HS-27A (cell line): ENCODE measurements around the gene GNAO1.

ENCODE experiments used
- DNase-seq: peaks from one replicate; pipeline ENCODE4 v3.0.0-alpha.2; 2012; ENCODE audit warnings: low read depth, missing footprints

Gene GNAO1

DNA sequence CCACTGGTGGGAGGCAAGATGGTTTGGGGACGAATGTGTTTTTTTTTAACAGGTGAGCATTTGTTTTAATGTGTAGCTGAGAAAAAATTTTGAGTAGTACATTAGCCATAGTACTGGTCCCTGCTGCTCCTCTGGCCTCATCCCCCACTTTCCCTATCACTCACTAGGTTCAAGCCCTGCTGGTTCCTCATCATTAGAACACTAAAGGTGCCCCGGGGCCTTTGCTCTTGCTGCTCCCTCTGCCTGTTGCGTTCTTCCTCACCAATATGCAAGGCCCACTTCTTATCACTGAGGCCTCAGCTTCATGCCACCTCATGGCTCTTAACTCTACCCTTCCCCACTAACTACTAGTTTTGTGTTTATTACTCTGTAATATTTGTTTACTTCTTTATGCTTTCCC lies 74.5 kb downstream of the GNAO1 start:
- DNase-seq = no peak

- no peak for DNase-seq
Measured at GRCh38 chr16:56266641-56267607, 75.6 kb downstream of the GNAO1 start.

GRCh38 chr16:56267888-56268287 lies 76.6 kb downstream of the GNAO1 start:
- no peak for DNase-seq

GRCh38 chr16:56268799-56269198 lies 77.5 kb downstream of the GNAO1 start:
- DNase-seq = no peak

DNA sequence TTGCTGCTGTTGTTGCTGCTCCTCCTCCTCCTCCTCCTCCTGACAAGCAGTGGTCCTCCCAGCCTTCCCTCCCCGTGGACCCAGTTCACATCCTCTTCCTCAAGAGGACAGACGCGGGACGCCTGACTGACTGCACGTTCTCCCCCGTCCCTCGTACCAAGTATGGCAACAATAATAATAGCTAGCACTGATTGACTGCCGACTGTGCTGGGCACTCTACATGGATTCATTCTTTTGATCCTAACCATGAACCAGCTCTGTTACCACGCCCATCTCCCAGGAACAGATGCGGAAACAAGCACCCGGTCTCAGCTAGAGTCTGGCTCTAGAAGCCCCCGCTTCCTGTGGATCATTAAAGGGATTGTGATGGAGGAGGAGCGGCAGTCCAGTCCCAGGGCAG lies 78.0 kb downstream of the GNAO1 start:
- DNase-seq = no peak

DNA sequence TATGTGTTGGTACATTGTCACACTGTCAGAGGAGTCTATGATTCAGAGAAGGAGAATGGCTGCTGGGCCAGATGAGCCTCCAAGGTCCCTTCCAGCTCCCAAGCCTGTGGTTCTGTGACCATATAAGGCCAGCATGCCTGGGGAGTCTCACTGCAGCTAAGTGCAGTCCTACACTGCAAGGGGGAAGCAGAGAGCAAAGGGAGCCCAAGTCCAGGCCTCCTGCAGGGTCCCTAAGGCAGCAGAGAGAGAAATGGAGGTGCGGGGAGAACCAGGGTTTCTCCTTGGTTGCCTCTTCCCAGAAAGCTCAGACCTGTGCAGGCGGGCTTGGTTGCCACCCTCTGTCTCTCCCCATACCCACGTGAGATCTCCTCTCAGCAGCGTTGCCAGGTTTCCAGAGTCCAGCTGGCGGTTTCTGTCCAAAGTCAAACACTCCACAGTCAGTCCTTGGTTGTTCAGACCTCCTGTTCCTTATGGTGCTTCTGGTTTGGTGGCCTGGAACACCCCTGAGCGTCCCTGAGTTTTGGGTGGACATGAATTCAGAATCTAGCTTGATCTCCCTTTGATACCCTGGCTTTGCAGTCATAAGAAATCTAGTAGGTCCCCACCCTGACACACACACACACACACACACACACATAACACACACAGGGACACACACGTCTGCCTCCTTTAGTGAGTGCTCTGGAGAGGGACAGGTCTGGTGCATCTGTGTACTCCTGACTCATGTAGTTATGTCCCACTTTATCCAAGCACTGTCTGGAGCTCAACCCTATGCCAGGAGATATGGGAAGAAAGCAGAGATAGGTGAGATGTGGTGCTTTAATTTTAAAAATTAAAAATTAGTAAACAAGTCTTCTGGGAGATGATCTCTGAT lies 78.8 kb downstream of the GNAO1 start:
- peak; percentile 26 for DNase-seq

DNA sequence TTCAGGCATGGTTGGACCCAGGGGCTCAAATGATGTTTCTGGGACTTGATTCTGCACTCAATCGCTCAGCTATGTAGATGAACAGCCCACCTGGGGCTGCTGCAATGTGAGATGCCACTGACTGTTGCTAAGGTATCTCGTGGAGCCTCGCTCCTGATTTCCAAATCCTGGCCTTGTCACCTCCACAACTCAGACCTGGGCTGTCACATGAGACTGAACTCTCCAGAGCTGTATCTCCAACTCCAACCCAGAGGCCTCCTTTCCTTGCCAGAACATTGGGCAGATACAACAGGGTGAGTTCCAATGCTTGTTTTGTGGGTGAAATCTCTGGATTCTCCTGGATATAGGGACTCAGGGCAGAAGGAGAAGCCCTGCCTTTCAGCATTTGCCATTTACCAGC lies 79.5 kb downstream of the GNAO1 start:
- no peak for DNase-seq

GRCh38 chr16:56272583-56272894 lies 81.2 kb downstream of the GNAO1 start:
- no peak for DNase-seq

GRCh38 chr16:56273615-56274014 lies 82.3 kb downstream of the GNAO1 start:
- DNase-seq = no peak

GRCh38 chr16:56274369-56274768 lies 83.1 kb downstream of the GNAO1 start:
- no peak for DNase-seq

GRCh38 chr16:56275076-56275475 lies 83.8 kb downstream of the GNAO1 start:
- DNase-seq = no peak

- no peak for DNase-seq
Measured at GRCh38 chr16:56275801-56276200, 84.5 kb downstream of the GNAO1 start.

DNA sequence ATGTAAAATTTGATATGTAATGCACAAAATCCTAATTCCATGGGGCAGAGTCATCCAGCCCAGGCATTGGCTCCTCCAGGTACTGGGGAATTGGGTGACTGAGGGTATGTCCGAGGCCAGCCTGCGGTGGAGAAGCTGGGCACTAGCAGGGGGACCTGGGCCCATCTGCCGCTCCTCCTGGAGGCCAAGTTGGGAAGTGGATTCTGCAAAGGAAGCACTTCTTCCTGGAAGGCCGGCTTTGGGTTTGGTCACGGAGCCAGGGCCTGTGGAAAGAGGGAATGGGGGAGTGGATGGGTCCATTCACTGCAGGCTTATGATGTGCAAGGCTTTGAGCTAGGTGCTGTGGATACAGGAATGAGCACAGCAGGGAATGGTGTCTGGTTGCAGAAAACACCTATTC lies 85.8 kb downstream of the GNAO1 start:
- DNase-seq = no peak

- DNase-seq = no peak
Measured at GRCh38 chr16:56278196-56278855, 87.0 kb downstream of the GNAO1 start.

DNA sequence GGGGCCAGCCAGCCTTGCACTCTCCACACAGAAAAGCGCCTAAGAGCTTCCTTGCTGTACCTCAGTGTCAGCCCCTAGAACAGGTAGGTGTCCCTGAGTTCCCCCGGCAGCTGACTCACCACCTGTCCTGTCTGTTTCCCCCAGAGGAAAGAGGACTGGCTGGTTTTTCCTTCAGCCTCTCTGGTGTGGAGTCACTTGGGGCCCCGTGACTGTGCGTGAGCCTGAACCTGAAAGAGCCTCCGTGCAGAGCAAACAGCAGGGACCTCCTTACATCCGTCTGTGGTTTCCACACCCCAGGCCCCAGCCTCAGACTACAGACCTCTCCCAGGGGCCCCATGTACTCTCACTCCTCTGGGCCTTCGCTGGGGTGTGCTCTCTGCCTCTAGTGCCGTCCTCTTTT lies 87.8 kb downstream of the GNAO1 start:
- no peak for DNase-seq

DNA sequence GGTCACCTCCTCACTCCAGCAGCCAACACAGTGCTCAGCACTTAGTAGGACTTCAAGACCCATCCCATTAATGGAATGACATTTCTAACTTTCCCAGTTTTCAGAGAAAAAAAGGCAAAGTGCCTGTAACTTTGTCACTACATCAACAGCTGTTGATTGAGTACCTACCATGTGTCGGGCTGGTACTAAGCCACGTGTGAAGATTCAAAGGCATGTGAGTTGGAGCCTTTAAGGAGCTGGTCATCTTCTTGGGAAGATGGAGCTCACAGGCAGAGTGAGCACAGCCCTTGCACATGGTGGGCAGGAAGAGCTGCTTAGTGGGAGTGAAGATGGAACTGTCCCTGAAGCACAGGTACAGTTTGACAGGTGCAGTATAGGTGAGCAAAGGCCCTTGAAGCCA lies 88.6 kb downstream of the GNAO1 start:
- DNase-seq = no peak

DNA sequence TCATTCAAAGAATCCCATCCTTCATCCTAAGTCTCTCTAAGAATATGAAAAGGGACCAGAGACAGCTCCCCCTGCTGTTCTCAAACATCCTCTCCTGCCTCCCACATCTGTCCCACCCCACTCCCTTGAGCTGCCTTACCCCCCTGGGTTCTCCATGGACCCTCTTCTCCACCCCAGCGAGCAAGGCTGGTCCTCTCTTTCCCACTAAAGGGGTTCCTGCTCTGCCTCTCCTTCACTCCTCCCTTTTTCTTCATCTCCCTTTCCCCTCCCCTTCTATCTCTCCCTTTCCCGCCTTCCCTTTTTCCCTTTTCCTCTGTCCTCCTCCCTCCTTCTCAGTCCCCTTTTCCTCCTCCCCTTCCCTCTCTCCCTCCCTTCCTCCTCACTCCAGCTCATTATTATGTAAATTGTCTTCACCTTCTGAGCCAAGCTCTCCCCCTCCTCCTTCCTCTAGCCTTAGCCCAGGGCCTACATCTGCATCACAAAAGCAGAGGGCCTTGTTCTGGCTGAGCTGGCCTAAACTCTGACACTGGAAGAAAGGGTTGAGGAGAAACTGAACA lies 90.0 kb downstream of the GNAO1 start:
- DNase-seq = no peak

GRCh38 chr16:56282451-56282850 lies 91.2 kb downstream of the GNAO1 start:
- no peak for DNase-seq

- no peak for DNase-seq
Measured at GRCh38 chr16:56284521-56284920, 93.2 kb downstream of the GNAO1 start.

GRCh38 chr16:56286809-56287208 lies 95.5 kb downstream of the GNAO1 start:
- no peak for DNase-seq

DNA sequence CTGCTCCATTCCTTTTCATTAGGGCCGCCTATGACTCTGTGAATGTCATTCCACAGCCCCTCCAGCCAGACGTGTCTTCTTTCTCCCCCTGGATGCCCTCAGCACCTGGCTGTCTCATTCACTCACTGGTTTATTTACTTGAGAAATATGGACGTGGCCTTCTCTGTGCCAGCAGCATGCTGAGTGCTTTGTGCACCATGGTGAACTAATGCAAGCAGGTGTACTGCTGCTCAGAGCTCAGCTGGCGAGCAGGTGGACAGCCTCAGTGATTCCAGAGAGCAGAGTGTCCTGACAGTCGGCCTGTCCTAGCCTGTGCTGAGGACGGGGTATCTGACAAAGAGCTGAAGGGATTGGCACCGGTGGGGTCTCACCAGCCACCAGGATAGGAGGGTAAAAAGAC lies 96.7 kb downstream of the GNAO1 start:
- no peak for DNase-seq

DNA sequence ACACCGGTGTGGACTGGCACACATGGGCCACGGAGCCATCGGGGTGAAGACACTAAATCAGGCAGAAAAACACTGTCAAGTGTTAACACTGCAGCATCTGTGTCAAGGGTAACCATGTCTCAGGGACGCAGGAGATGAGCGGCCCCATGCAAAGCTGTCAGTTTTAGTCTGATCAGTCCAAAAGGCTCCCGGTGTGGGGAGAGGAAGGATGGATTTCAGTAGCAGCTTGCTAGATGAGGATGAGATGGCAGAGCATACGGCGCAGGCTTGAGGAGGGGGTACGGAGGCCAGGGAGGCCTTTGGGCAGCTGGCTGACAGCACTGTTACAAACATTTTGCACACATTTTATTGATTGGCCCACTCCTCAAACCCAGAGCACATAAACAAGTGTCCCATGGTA lies 98.1 kb downstream of the GNAO1 start:
- no peak for DNase-seq
